Activated CD4-positive, alpha-beta T cell treated with anti-CD3 and anti-CD28 coated beads, Interleukin-2, Interleukin-4, amounts not matched to agents 100 ng/mL and 50 ng/mL, durations not matched to agents 16 hours and 8 hours (primary cell): ENCODE measurements around the gene HEATR3.
"Not testable (repeated sequence)": the region's sequence is repeated elsewhere in the genome, so short reads cannot be mapped to it uniquely, and the experiment has no call there.

Source experiments
- DNase-seq: peaks from one replicate; pipeline ENCODE4 v3.0.0-alpha.2; 2020; ENCODE audit warnings: low spot score

Gene HEATR3

GRCh38 chr16:50102051-50102746 lies 36.4 kb downstream of the HEATR3 start:
- DNase-seq: peak; percentile 77

GRCh38 chr16:50103764-50104163 lies 38.0 kb downstream of the HEATR3 start:
- no peak for DNase-seq

GRCh38 chr16:50114357-50115129 lies 48.8 kb downstream of the HEATR3 start:
- DNase-seq: no peak

GRCh38 chr16:50120711-50121110 lies 54.9 kb downstream of the HEATR3 start:
- no peak for DNase-seq

GRCh38 chr16:50121278-50121677 lies 55.5 kb downstream of the HEATR3 start:
- DNase-seq: peak; percentile 65

GRCh38 chr16:50121721-50122445 lies 56.1 kb downstream of the HEATR3 start:
- peak; percentile 84 for DNase-seq

- no peak for DNase-seq
Observed at GRCh38 chr16:50123417-50123816, 57.6 kb downstream of the HEATR3 start.

- DNase-seq: no peak
Observed at GRCh38 chr16:50124769-50125168, 59.0 kb downstream of the HEATR3 start.

- DNase-seq: no peak
Observed at GRCh38 chr16:50126183-50126582, 60.4 kb downstream of the HEATR3 start.

GRCh38 chr16:50132571-50132970 lies 66.8 kb downstream of the HEATR3 start:
- DNase-seq: not testable (repeated sequence)

GRCh38 chr16:50133214-50133613 lies 67.4 kb downstream of the HEATR3 start:
- no peak for DNase-seq

GRCh38 chr16:50136399-50136798 lies 70.6 kb downstream of the HEATR3 start:
- no peak for DNase-seq

GRCh38 chr16:50137268-50137667 lies 71.5 kb downstream of the HEATR3 start:
- DNase-seq: no peak

GRCh38 chr16:50139580-50139979 lies 73.8 kb downstream of the HEATR3 start:
- no peak for DNase-seq

GRCh38 chr16:50144211-50144610 lies 78.4 kb downstream of the HEATR3 start:
- DNase-seq: no peak

- no peak for DNase-seq
Observed at GRCh38 chr16:50146479-50147435, 81.0 kb downstream of the HEATR3 start.

- no peak for DNase-seq
Observed at GRCh38 chr16:50151322-50151721, 85.6 kb downstream of the HEATR3 start.

- peak; percentile 40 for DNase-seq
Observed at GRCh38 chr16:50151756-50152155, 86.0 kb downstream of the HEATR3 start.

GRCh38 chr16:50152351-50152806 lies 86.6 kb downstream of the HEATR3 start:
- peak; percentile 92 for DNase-seq

- DNase-seq: peak; percentile 88
Observed at GRCh38 chr16:50152807-50153595, 87.2 kb downstream of the HEATR3 start, which contains the start of gene TENT4B. TENT4B (plus strand) TSS chr16:50153306; CDS start chr16:50153622, 316 bp downstream.
